Esophagus squamous epithelium (tissue), 4 donors: ENCODE measurements around the gene CRB2.

Experiments
- POLR2A ChIP-seq, 4 donors: fragments of 450-650 bp; IDR thresholded peaks; one replicate each; pipeline ENCODE4 v1.6.1; 2017; ENCODE audit warnings: antibody characterized with exemption in 4 of 4, mild to moderate bottlenecking in 4 of 4, moderate library complexity in 3 of 4
- TF ChIP-seq, protein P1 (sequence below), 6 experiments: fragments of 450-650 bp in 4 of 6; fragments of 200-600 bp in 2 of 6; sonication (generic) in 2 of 6; IDR thresholded peaks; one replicate each; pipeline ENCODE4 v1.5.1; 2016 to 2019; ENCODE audit warnings: antibody characterized with exemption in 6 of 6, mild to moderate bottlenecking in 4 of 6, moderate library complexity in 4 of 6

DNA sequence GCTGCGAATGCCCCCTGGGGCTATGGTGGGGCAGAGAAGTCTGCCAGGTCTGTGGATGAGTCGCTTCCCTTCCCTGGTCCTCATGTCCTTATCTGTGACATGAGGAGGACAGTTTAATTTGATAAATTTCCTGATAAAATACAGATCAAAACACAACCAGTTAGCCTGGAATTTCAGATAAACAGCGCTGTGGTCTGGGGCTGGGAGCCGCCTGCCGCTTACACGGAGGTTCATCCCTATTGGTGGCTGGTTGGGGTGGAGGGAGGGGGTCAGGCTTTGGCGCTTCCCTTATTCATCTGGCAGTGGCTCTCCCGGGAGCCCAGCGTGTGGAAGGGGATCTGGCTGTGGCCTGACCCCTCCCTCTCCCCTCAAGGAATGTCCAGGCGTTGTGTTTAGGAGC, 17.9 kb downstream of the CRB2 start:
- TF ChIP-seq, protein P1, sequence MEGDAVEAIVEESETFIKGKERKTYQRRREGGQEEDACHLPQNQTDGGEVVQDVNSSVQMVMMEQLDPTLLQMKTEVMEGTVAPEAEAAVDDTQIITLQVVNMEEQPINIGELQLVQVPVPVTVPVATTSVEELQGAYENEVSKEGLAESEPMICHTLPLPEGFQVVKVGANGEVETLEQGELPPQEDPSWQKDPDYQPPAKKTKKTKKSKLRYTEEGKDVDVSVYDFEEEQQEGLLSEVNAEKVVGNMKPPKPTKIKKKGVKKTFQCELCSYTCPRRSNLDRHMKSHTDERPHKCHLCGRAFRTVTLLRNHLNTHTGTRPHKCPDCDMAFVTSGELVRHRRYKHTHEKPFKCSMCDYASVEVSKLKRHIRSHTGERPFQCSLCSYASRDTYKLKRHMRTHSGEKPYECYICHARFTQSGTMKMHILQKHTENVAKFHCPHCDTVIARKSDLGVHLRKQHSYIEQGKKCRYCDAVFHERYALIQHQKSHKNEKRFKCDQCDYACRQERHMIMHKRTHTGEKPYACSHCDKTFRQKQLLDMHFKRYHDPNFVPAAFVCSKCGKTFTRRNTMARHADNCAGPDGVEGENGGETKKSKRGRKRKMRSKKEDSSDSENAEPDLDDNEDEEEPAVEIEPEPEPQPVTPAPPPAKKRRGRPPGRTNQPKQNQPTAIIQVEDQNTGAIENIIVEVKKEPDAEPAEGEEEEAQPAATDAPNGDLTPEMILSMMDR (IDR thresholded peaks at IDR 0.05), result no peak
- TF ChIP-seq POLR2A (IDR thresholded peaks at IDR 0.05), result no peak
